GM10847 (cell line): ENCODE results near the gene PSKH1.

Experiments
- POLR2A ChIP-seq: IDR thresholded peaks from 2 replicates; pipeline ENCODE4 v1.6.1; 2011; ENCODE audit not compliant: insufficient read length; ENCODE audit errors: extremely low read depth

The PSKH1 gene

DNA sequence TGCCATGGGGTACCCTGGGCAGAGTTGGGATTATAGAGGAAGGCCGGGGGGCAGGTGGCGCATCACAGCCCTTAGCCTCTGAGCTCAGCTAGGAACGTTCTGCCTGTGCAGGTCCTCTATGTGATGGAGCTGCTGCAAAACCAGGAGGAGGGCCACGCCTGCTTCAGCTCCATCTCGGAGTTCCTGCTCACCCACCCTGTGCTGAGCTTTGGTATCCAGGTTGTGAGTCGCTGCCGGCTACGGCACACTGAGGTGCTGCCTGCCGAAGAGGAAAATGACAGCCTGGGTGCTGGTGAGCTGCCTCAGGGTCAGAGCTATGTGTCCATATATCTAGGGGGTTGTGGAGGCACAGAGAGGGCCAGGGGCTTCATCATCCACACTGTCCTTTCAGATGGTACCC lies 14.2 kb upstream of the PSKH1 start:
- TF ChIP-seq POLR2A, result no peak

DNA sequence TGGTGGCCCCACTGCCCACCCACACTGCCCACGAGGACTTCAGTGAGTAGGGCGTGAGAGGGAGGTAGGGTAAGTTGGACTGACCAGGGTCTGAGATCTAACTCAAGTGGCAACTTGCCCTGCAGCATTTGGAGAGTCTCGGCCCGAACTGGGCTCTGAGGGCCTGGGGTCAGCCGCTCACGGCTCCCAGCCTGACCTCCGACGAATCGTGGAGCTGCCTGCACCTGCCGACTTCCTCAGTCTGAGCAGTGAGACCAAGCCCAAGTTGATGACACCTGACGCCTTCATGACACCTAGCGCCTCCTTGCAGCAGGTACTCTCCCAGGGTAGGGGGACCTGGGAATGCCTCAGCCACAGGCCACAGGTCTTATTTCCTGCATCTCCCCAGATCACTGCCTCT lies 13.6 kb upstream of the PSKH1 start:
- no peak for TF ChIP-seq POLR2A

DNA sequence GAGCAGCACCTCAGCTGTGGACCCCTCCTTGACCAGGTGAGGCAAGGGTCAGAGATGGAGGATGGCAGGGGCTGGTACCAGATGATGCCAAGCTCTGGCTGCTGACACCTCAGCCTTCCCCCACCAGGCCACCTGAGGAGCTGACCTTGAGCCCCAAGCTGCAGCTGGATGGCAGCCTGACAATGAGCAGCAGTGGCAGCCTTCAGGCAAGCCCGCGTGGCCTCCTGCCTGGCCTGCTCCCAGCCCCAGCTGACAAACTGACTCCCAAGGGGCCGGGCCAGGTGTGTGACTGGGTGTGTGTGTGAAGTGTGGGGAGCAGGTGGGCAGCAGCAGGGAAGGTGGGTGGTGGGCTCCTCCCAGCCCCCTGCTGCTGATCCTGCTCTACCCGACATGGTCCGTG lies 13.1 kb upstream of the PSKH1 start:
- TF ChIP-seq POLR2A, result no peak

DNA sequence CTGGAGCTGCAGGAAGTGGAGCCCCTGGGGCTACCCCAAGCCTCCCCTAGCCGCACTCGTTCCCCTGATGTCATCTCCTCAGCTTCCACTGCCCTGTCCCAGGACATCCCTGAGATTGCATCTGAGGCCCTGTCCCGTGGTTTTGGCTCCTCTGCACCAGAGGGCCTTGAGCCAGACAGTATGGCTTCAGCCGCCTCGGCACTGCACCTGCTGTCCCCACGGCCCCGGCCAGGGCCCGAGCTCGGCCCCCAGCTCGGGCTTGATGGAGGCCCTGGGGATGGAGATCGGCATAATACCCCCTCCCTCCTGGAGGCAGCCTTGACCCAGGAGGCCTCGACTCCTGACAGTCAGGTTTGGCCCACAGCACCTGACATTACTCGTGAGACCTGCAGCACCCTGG lies 12.5 kb upstream of the PSKH1 start:
- TF ChIP-seq POLR2A, result no peak

DNA sequence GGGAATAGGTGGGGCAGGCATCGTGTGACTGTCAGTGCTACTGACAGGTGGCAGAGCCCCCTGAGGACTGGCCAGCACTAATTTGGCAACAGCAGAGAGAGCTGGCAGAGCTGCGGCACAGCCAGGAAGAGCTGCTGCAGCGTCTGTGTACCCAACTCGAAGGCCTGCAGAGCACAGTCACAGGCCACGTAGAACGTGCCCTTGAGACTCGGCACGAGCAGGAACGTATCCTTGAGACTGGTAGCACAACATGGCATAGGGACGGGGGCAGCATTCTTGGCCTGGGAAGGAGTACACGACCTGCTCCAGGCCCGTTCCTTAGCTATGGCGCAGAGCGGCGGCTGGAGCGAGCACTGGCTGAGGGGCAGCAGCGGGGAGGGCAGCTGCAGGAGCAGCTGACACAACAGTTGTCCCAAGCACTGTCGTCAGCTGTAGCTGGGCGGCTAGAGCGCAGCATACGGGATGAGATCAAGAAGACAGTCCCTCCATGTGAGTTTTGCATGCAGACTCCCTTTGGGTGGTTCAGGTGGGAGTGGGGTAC lies 11.4 kb upstream of the PSKH1 start:
- TF ChIP-seq POLR2A, result no peak

DNA sequence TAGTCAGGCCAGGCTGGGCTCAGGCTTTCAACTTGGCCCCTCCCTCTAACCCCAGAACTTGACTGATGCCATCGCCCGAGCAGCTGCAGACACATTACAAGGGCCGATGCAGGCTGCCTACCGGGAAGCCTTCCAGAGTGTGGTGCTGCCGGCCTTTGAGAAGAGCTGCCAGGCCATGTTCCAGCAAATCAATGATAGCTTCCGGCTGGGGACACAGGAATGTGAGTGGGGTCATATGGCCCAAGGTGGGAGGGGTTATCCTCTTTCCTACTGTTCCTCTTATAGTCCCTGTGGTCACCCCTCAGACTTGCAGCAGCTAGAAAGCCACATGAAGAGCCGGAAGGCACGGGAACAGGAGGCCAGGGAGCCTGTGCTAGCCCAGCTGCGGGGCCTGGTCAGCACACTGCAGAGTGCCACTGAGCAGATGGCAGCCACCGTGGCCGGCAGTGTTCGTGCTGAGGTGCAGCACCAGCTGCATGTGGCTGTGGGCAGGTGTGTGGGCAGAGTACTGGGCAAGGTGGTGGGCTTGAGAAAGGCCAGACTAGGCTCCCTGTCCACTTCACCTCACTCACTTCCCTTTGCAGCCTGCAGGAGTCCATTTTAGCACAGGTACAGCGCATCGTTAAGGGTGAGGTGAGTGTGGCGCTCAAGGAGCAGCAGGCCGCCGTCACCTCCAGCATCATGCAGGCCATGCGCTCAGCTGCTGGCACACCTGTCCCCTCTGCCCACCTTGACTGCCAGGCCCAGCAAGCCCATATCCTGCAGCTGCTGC lies 10.5 kb upstream of the PSKH1 start:
- no peak for TF ChIP-seq POLR2A

DNA sequence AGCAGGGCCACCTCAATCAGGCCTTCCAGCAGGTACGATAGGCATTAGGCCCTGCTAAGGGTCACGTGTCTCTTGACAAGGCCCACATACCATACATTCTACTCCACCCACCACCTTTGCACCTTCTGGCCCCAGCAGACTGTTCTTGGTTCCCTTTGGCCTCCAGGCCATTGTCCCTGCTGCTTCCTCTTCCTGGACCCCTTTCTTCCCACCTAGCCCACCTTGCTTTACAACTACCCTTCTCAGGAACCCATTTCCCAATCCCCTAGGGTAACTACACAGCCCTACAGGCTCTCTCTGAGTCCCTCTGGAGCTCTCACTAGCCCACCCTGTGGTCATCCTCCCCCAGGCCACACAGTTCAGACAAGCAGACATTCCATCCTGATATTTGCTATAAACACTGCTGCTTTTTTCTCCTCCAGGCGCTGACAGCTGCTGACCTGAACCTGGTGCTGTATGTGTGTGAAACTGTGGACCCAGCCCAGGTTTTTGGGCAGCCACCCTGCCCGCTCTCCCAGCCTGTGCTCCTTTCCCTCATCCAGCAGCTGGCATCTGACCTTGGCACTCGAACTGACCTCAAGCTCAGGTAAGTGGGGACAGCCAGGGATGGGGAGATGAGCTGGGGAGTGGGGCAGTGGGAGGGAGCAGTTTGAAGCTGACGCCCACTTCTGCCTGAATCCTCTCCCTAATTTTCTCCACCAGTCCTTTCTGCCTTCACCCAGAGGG lies 9.7 kb upstream of the PSKH1 start:
- no peak for TF ChIP-seq POLR2A

DNA sequence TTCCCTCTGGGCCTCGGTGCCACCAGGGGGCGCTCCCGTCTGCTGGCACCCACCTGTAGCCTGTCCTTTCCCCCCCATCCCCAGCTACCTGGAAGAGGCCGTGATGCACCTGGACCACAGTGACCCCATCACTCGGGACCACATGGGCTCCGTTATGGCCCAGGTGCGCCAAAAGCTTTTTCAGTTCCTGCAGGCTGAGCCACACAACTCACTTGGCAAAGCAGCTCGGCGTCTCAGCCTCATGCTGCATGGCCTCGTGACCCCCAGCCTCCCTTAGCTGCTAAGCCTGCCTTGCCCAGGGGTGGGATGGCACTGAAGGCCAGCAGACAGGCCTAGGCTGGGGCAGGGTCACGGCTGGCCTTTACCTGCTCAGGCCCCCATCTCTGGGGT lies 9.2 kb upstream of the PSKH1 start:
- TF ChIP-seq POLR2A, result no peak

DNA sequence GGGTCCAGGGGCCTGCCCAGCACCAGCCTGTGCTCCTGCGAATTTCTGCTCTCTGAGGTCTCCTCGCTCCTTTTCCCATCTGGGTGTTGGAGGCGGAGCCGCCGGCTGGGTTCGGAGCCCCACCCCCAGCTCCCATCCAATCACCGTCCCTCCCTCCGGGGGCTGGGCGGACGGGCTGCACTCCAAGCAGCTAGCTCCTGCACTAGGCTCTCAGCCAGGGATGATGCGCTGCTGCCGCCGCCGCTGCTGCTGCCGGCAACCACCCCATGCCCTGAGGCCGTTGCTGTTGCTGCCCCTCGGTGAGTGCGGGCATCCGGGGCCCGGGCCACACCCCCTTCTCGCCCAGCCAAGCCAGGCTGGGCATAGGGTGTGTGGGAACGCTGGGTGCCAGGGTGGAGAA lies 8.4 kb upstream of the PSKH1 start, which contains the start of gene NRN1L:
Gene NRN1L, plus strand, starts transcription at position 202 of the 400 bp plus-strand sequence. Its CDS starts 19 bp downstream, at position 221.
- TF ChIP-seq POLR2A, result no peak

DNA sequence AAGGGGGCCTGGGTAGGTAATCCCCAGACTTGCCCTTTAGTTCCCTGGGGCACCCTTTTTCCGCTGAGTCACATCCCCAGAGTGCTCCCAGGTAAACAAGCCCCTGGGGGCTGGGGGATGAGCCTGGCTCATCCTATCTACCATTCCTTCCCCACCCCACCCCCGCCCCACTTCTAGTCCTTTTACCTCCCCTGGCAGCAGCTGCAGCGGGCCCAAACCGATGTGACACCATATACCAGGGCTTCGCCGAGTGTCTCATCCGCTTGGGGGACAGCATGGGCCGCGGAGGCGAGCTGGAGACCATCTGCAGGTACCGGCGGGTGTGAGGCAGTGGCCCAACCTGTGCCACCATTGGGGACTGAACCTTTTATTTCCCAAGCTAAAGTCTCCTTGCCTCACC lies 7.5 kb upstream of the PSKH1 start:
- TF ChIP-seq POLR2A, result no peak

DNA sequence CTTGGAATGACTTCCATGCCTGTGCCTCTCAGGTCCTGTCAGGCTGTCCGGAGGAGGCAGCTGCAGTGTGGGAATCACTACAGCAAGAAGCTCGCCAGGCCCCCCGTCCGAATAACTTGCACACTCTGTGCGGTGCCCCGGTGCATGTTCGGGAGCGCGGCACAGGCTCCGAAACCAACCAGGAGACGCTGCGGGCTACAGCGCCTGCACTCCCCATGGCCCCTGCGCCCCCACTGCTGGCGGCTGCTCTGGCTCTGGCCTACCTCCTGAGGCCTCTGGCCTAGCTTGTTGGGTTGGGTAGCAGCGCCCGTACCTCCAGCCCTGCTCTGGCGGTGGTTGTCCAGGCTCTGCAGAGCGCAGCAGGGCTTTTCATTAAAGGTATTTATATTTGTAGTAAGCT lies 7.1 kb upstream of the PSKH1 start:
- TF ChIP-seq POLR2A, result no peak

DNA sequence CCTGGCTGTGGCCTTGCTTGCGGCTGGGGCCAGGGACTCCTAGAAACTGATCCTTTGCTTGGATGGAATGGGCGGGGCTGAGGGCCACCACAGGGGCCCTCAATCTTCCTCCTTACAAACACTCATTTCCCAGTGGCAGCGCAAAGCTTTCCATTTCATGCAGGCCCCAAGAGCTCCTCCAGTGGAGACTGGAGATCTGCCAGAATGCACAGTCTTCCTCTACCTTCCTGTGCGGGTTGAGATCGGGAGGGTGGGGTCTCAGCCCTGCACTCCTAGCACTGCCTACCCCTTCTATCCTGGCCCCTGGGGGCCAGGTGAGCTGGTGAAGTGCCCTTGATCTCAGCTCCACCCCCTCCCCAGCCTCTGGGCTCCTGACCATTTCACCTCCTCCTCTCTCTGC lies 6.7 kb upstream of the PSKH1 start:
- TF ChIP-seq POLR2A, result no peak

DNA sequence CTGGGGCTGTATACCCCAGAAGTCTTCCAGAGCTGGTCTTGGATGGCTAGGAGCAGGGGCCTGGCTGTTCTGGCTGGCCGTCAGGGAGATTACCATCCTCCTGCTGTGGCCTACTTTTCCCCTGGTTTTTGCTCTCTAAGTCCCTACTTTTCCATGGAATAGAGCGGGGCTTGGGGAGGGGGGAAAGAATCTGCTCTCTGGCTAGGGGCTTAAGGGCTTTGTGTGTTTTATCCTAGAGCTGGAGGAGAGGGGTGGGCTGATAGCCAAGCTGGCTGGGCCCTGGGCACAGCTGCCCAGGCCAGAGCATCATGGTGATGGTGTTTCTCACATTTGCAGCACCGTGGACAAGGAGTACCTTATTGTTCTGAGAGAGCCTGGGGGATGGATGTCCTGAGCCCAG lies 4.7 kb upstream of the PSKH1 start:
- TF ChIP-seq POLR2A, result no peak

DNA sequence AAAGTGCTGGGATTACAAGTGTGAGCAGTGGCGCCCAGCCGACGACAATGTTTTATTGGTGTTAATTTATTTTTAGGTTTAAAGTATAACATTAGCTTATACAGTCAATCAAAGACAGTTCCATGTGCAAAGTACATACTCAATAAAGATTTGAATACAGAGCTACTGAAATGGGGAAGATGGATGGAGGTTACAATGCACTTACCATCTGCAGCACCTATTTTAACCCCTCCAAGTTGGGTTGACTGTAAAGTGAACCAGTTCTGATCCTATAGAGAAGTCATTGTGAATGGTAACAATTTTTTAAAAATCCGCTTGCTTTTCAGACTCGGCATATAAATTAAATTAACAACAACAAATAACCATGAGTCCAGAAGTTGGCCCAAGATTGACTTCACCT lies 679 bp upstream of the PSKH1 start:
- no peak for TF ChIP-seq POLR2A

DNA sequence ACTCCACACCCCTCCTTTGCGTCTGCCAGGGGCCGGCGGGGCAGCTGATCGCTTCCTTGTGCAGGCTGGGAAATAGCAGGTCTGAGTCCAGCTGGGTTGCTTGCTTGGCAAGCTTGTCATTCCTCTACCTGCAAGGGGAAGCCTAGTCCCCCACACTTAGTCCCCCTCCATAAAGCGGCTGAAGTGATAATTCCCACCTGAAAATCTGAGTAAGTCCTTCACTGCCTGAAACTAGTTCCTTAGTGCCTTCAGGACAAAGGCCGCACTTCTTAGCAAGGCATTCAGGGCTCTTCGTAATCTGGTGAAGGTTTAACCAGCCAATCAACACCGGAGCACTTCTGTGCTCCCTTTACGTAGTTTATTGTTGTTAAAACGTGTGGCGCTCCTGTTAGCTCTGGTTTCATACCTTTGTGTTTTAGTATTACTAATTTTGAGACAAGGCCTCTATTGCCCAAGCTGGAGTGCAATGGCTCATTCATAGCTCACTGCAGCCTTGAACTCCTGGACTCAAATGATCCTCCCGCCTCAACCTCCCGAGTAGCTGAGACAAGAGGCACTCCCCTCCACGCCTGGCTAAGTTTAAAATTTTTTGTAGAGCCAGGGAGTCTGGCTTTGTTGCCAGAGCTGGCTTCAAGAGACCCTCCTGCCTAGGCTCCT lies 817 bp downstream of the PSKH1 start:
- TF ChIP-seq POLR2A, result no peak

DNA sequence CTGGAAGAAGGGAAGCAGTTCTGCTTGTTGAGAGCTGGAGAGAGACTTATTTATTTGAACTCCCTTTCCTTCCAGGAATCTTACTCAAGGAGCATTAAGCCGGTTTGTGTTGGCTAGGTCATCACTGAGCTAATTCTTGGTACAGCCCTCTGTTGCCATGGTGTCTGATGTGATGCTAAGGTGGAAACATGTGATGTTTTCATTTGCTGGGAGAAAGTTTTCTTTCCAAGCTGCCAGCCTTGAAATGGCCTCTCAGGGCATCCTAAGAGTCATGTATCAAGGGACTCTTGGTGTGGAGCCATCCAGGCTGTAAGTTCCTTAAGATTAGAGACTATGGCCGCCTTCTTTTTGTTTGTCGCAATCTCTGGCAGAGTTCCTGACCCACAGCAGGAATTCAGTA lies 4.2 kb downstream of the PSKH1 start:
- TF ChIP-seq POLR2A, result no peak
